ENCODE results near the gene SGCG.

The SGCG gene

DNA sequence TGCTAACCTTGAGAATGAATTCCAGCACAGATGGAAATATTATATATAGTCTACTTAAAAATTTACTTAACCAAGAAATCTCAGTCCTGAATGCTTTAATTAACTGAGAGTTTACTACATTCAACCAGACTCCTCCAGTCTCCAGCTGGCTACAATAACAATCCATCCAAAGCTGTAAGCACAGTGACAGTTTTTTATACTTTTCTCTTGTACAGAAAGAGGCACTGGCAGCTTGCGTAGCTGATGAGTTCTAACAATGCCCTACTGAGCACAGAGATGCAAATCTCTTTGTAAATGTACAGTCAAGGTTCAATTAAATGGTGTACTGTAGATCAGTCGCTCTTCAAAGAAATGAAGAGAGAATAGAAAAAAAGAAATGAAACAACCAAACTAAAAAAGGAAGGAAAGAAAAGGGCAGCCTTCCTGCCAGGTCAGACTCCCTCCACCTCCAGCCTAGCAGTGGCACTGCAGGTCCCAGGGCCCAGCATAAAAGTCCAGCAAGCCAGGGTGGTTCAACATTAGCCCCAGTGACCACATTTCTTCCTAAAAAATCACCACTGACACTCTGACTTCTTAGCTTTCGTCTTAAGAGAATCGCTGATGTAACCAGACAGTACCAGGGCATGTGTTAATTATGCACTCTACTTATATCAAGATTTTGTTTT is 164.3 kb downstream of the SGCG start:
- DNase-seq, result no peak

DNA sequence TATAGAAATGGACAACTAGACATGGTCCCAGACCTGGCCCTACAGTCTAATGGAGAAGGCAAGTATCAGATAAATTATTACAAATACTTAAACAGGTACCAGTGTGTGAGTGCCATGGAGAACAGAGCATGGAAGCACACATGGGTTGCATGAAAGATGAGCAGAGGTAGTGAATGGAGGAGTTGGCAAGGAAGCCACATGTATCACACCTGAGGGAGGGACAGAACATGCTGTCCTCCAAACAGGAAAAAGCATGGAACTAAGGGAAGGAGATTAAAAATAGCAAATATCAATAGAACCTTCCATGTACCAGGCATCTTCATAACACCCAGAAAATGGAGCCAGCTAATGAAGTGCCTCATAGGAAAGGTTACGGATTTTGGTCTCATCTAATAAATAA is 166.8 kb downstream of the SGCG start:
- DNase-seq, result no peak

DNA sequence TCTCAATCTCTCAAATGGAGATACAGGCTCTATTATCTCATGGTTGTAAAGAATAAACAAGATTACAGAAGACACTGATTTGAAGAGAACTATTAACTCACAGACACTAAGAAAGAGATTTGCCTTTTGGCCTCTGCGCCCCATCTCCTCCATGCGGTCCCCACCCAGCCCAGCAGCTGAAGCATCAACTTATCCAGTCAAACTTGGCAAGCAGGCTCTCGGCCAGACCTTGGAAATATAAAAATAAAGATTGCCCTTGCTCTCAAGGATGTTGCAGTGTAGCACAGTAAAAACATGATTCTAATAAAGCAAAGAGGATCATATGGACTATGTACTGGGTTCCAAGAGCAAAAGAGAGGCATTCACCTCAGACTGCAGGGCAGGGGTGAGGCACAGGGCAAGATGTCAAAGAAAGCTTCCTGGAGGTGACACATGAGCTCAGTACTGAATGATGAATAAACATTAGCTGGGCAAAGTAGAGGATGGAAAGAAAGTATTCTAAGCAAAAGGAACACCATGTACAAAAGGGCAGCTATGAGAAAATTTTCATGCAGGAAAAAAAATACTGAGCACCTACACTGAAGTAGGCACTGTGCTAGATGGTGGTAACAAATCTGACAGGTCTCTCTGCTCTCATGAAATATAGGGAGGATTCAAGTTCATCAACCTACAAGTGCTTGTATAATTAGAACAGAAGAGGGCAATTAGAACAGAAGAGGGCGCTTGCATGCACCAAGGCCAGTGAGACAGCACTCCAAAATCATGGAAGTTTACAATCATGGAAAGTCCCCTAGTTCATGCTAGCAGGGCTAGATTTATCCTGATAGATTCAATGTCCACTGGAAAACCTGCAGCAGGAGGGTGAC is 167.7 kb downstream of the SGCG start:
- DNase-seq, result no peak

DNA sequence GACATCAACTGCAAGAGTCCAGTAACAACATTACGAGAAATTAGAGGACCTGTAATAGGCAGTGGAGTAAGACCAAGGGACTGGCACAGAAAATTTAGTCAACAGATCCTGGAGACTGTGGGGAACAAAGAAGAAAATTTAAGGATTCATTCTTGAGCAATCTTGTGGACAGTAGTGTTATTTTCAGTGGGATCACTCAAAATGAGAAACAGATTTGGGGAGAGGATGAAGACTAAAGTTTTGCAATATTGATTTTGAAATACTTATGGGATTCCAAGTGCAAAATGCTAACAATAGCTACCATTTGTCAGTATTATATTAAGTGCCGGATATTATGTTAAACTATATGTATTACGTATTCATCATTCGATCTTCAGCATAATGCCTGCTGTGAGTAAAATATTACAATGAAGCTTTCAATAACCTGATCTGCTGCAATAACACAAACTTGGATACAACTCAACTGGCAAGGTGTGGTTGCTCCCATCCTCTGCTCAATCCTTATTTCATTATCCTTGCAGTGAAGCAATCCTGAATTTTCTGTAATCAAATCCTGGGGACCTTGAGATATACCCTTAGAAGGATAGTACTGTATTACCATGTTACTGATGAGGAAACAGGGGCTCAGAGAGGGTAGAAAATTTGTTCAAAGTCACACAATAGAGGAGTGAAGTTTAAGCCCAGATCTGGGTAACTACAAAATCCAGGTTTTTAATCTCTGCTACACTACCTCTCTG is 168.6 kb downstream of the SGCG start:
- no peak for DNase-seq

DNA sequence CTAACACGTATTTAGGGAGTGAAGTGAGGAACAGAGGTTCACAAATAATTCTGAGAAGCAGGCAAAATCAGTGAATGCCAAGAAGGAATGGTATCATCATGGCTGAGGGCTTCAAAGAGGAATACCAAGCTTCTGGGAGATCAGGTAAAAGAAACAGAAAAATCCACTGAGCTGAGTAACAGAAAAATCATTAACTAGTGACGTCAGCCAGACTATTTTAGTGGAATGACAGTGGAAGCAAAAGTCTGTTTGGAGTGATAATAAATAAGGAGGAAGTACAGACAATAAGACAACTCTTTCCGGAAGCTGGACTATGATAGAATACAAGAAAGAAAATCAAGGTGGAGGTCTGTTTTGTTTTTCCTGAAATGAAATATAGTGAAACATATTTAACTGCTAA is 169.2 kb downstream of the SGCG start:
- DNase-seq, result no peak

DNA sequence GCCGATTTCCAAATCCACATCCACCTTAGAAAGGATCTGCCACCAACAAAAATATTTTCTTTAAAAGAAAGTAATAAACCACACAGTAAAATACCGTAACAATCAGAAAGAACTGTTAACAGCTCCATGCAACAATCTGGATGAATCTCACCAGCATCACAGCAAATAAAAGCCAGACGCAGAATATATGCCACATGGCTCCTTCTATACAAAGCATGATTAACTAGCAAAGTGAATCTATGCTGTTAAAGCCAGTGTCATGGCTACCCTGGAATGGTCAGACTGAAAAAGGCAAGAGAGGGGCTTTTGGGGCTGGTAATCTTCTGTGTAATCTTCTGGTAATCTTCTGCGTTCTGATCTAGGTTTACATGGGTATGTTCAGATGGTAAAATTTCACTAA is 171.4 kb downstream of the SGCG start:
- DNase-seq, result no peak

DNA sequence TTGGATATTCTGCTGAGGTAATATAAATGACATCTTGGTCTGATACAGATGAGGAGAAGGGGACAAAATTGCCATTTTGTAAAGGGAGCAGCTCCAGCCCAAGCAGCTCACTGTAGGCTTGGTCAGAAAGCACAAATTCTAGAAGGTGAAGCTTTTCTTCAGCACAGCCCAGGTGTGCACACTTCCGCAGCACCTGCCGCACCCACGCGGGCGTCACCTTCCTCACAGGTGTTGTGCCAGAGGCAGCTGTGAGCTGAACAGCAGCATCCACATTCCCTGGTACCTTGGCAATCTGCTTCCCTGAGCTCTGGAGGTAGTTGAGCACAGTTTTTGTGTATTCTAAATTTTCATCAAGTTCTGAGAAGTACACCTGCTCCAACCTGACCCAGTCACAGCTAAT is 173.7 kb downstream of the SGCG start:
- DNase-seq, result no peak

DNA sequence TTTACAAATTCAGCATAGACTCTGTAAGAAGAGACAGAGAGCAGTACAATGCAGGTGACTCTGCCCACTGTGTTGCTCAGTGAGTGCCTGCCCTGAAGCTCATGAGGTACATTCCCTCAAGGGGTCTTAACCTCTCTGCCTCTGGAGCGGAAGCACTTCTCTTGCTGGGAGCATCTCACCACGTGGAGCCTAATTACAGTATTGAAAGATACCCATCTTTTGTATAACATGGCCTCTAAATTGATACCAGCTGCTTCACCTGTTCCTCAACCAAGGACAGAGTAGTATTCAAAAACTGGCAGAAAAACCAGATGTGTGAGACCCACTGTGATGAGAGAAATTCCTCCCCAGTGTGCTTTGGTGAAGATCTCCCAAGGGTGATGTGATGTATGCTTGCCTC is 175.6 kb downstream of the SGCG start:
- no peak for DNase-seq

DNA sequence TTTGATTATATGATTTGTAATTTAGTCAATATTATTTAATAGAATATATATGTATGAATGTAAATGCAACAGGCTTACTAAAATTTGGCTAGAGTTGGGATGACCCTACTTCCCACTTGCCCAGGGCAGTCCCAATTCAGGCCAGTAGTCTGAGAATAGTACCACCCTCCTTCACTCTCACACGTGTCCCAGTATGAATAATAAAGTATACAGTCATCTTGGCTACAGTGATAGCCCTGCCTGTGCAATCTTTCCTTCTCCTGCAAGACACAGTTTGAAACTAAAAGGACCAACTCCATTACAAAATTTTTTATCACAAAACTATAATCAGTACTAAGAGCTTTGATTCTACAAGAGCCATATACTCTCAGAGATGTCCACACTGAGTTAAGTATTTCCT is 176.6 kb downstream of the SGCG start:
- DNase-seq, result no peak

DNA sequence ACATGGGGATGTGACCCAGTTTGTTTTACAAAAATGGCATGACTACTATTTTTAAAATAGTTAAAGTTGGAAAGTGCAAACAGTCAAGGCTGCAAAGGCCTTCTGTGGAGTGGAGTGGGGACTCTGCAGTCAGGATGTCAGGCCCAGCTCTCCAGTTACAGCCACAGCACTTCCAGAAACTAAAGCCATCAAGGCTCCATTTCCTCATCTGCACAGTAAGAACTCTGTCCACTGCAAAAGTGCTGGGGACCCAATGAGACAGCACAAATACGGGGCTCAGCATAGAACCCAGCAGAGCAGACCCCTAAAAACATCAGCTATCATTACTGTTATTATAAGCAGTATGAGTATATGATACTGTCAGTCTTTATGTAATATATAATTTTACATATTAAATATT is 179.1 kb downstream of the SGCG start:
- DNase-seq, result no peak

DNA sequence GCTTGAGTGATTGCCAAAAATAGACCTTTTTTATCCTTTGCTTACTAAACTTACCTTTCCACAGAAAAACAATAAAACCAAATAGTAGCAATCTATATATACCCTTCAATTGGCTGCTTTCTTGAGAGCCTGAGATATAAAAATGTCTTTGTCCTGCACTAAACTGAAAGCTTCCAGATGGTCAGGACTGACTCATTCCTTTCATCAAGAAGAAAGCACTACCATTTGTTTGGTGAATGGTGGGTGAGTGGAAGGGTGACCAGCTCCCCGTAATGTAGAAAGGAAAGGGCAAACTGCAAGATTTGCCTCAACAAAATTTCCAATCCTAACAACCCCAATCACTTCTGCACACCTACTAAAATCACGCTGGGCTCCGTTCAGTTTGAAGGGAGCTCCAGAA is 184.9 kb downstream of the SGCG start:
- DNase-seq, result no peak

DNA sequence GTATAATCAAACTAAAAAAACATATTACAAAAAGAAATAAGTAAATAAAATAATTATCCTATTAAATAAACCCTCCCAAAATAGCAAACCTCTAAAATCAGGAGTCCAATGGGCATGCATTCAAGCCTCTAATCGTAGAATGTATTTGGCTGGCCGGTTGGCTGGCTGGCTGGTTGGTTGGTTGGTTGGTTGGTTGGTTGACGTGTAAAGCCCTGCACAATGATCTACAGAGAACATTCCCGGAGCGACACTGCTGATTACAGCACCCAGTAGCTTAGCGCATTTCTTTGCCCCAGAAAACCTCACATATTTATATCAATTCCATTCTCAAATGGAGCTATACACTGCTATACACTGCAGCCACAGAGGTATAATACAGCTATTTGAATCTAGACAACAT is 187.1 kb downstream of the SGCG start:
- no peak for DNase-seq

DNA sequence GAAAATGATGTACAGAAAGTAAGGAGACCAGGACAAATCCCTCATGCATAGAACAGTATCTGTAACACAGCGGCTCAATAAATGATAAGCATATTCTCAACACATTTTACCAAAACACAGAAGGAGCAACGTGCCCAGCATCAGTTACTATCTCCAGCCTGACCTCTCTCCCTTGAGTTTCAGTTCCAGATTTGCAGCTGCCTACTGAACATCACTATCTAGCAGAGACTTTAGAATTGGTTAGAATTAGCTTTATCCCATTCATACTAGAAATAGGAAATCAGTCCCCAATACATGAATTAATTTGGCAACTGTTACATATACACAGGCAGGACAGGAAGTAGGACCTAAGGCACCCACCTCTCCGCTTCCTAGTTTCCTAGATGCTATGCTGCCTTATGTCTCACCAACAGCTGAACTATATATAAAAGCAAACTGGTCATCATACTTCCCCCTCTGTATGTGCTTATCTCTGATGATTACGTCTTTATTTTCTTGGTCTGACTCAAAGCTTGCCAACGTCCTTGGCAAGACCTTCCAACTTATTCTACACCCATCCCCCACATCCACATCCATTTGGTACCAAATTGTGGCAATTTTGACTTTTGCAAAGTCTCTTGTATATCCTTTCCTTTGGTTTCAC is 191.6 kb downstream of the SGCG start:
- DNase-seq, result no peak

Measured in SHP77 treated with DMSO at 0.1 percent for 48 hours (cell line).